Measurements from ENCODE around the gene GPR52.

The GPR52 gene

GRCh38 chr1:174414203-174414602 is 33.6 kb upstream of the GPR52 start:
- H3K4me1 ChIP-seq (ENCODE audit: insufficient read depth, poor library complexity, severe bottlenecking), result no peaks in the 10 kb centered on the region
- peaks cover 1% of the 10 kb centered on the region for H3K9me3 ChIP-seq (ENCODE audit: severe bottlenecking)
- H3K27ac ChIP-seq (ENCODE audit: poor library complexity, severe bottlenecking), result no peak overlapping the region
- H3K36me3 ChIP-seq (ENCODE audit: low read depth), result no peaks in the 10 kb centered on the region
- no peaks in the 10 kb centered on the region for H3K27me3 ChIP-seq (ENCODE audit: insufficient read depth, poor library complexity, severe bottlenecking)
- DNase-seq (ENCODE audit: low spot score) (no peak), ATAC-seq (ENCODE audit: low read depth) (no peak)
- no peak overlapping the region for H3K4me3 ChIP-seq (ENCODE audit: severe bottlenecking)
- TF ChIP-seq CTCF (IDR thresholded peaks at IDR 0.05; ENCODE audit: poor library complexity, severe bottlenecking), result no peak

- Histone ChIP-seq H3K27me3 (ENCODE audit: insufficient read depth, poor library complexity, severe bottlenecking) (no peaks in the 10 kb centered on the region), H3K4me3 (ENCODE audit: severe bottlenecking) (no peak overlapping the region)
- ATAC-seq (ENCODE audit: low read depth), result no peak
Measured at GRCh38 chr1:174415506-174415905, 32.3 kb upstream of the GPR52 start.

GRCh38 chr1:174417921-174418320 is 29.8 kb upstream of the GPR52 start:
- Histone ChIP-seq H3K4me1 (ENCODE audit: insufficient read depth, poor library complexity, severe bottlenecking) (no peaks in the 10 kb centered on the region), H3K36me3 (ENCODE audit: low read depth) (no peaks in the 10 kb centered on the region), H3K27ac (ENCODE audit: poor library complexity, severe bottlenecking) (no peak overlapping the region), H3K27me3 (ENCODE audit: insufficient read depth, poor library complexity, severe bottlenecking) (no peaks in the 10 kb centered on the region), H3K9me3 (ENCODE audit: severe bottlenecking) (no peaks in the 10 kb centered on the region), H3K4me3 (ENCODE audit: severe bottlenecking) (no peak overlapping the region)
- no peak for TF ChIP-seq CTCF (IDR thresholded peaks at IDR 0.05; ENCODE audit: poor library complexity, severe bottlenecking)
- no peak for DNase-seq (ENCODE audit: low spot score)
- ATAC-seq (ENCODE audit: low read depth), result no peak

More at GRCh38 chr1:174415506-174415905, 32.3 kb upstream of the GPR52 start:
- TF ChIP-seq CTCF (IDR thresholded peaks at IDR 0.05; ENCODE audit: poor library complexity, severe bottlenecking), result no peak
- Histone ChIP-seq H3K9me3 (ENCODE audit: severe bottlenecking) (peaks cover 1% of the 10 kb centered on the region), H3K27ac (ENCODE audit: poor library complexity, severe bottlenecking) (no peak overlapping the region), H3K4me1 (ENCODE audit: insufficient read depth, poor library complexity, severe bottlenecking) (no peaks in the 10 kb centered on the region), H3K36me3 (ENCODE audit: low read depth) (no peaks in the 10 kb centered on the region)
- DNase-seq (ENCODE audit: low spot score), result no peak

- no peaks in the 10 kb centered on the region for H3K27me3 ChIP-seq (ENCODE audit: insufficient read depth, poor library complexity, severe bottlenecking)
Measured at GRCh38 chr1:174425121-174425520, 22.6 kb upstream of the GPR52 start.

More at GRCh38 chr1:174425121-174425520, 22.6 kb upstream of the GPR52 start:
- no peak for TF ChIP-seq CTCF (IDR thresholded peaks at IDR 0.05; ENCODE audit: poor library complexity, severe bottlenecking)
- Histone ChIP-seq H3K27ac (ENCODE audit: poor library complexity, severe bottlenecking) (no peak overlapping the region), H3K9me3 (ENCODE audit: severe bottlenecking) (no peaks in the 10 kb centered on the region), H3K36me3 (ENCODE audit: low read depth) (no peaks in the 10 kb centered on the region), H3K4me3 (ENCODE audit: severe bottlenecking) (no peak overlapping the region), H3K4me1 (ENCODE audit: insufficient read depth, poor library complexity, severe bottlenecking) (no peaks in the 10 kb centered on the region)
- DNase-seq (ENCODE audit: low spot score) (no peak), ATAC-seq (ENCODE audit: low read depth) (no peak)

Measured in RWPE2 (cell line).